Measurements from ENCODE around the gene TLR10. TPM values are rescaled to one million over a fixed set of nuclear protein-coding genes. Genes with fewer than 3 reads are reported as not detected.

The TLR10 gene
- total RNA-seq, 2 experiments from 2014 or later: 27.4 to 34.5 TPM

GRCh38 chr4:38724475-38724808, 58.3 kb downstream of the TLR10 start:
- TF ChIP-seq EZH2phosphoT487 (IDR thresholded peaks at IDR 0.05; ENCODE audit: borderline replicate concordance, low read depth, low read length) (no peak), CTCF (conservative IDR thresholded peaks at IDR 0.05; ENCODE audit: low read length) (no peak)
- Histone ChIP-seq H3K27ac (ENCODE audit: low read depth, low read length, poor library complexity, severe bottlenecking) (no peak overlapping the region), H3K4me2 (ENCODE audit: low read length) (no peak overlapping the region), H2AFZ (ENCODE audit: low read length) (no peak overlapping the region), H3K4me1 (ENCODE audit: insufficient read depth, low read length, poor library complexity, severe bottlenecking) (no peaks in the 10 kb centered on the region), H3K36me3 (ENCODE audit: insufficient read depth, low read length) (no peaks in the 10 kb centered on the region), H3K9me2 (ENCODE audit: insufficient read depth, low read length) (no peaks in the 10 kb centered on the region), H3K79me2 (ENCODE audit: insufficient read depth, low read depth, low read length) (no peaks in the 10 kb centered on the region), H3K9me3 (ENCODE audit: low read length) (no peaks in the 10 kb centered on the region), H4K20me1 (ENCODE audit: insufficient read depth, low read length) (no peaks in the 10 kb centered on the region), H3K4me3 (ENCODE audit: low read depth, low read length, poor library complexity, severe bottlenecking) (no peak overlapping the region)
- CTCF ChIA-PET (ENCODE audit: unreplicated experiment): no interaction called here
- intact Hi-C loops (cut with micrococcal nuclease; ENCODE audit: unreplicated experiment): no loop called here
- no peak for DNase-seq (ENCODE audit: low spot score)
- BruUV-seq (replicated peaks): no TSS peak
- POLR2A ChIA-PET: no interaction called here

- H3K36me3 ChIP-seq (ENCODE audit: insufficient read depth, low read length): no peaks in the 10 kb centered on the region
- DNase-seq (ENCODE audit: low spot score): no peak
- CTCF ChIA-PET (ENCODE audit: unreplicated experiment): no interaction called here
- TF ChIP-seq EZH2phosphoT487 (IDR thresholded peaks at IDR 0.05; ENCODE audit: borderline replicate concordance, low read depth, low read length) (no peak), CTCF (conservative IDR thresholded peaks at IDR 0.05; ENCODE audit: low read length) (no peak)
- H2AFZ ChIP-seq (ENCODE audit: low read length): no peak overlapping the region
- H4K20me1 ChIP-seq (ENCODE audit: insufficient read depth, low read length): no peaks in the 10 kb centered on the region
- intact Hi-C loops (cut with micrococcal nuclease; ENCODE audit: unreplicated experiment): no loop called here
- no peak overlapping the region for H3K4me2 ChIP-seq (ENCODE audit: low read length)
- no peaks in the 10 kb centered on the region for H3K9me2 ChIP-seq (ENCODE audit: insufficient read depth, low read length)
- BruUV-seq (replicated peaks): no TSS peak
- H3K27ac ChIP-seq (ENCODE audit: low read depth, low read length, poor library complexity, severe bottlenecking): no peak overlapping the region
- no peak overlapping the region for H3K4me3 ChIP-seq (ENCODE audit: low read depth, low read length, poor library complexity, severe bottlenecking)
- no peaks in the 10 kb centered on the region for H3K79me2 ChIP-seq (ENCODE audit: insufficient read depth, low read depth, low read length)
- no peaks in the 10 kb centered on the region for H3K4me1 ChIP-seq (ENCODE audit: insufficient read depth, low read length, poor library complexity, severe bottlenecking)
- H3K9me3 ChIP-seq (ENCODE audit: low read length): no peaks in the 10 kb centered on the region
- POLR2A ChIA-PET: no interaction called here
These were observed 58.9 kb downstream of the TLR10 start for GRCh38 chr4:38723726-38724474.

GRCh38 chr4:38723114-38723513, 59.7 kb downstream of the TLR10 start:
- no peak overlapping the region for H3K4me3 ChIP-seq (ENCODE audit: low read depth, low read length, poor library complexity, severe bottlenecking)
- H3K79me2 ChIP-seq (ENCODE audit: insufficient read depth, low read depth, low read length): no peaks in the 10 kb centered on the region
- no peaks in the 10 kb centered on the region for H4K20me1 ChIP-seq (ENCODE audit: insufficient read depth, low read length)
- H3K9me2 ChIP-seq (ENCODE audit: insufficient read depth, low read length): no peaks in the 10 kb centered on the region
- no peak overlapping the region for H2AFZ ChIP-seq (ENCODE audit: low read length)
- no peak for TF ChIP-seq EZH2phosphoT487 (IDR thresholded peaks at IDR 0.05; ENCODE audit: borderline replicate concordance, low read depth, low read length)
- TF ChIP-seq CTCF (conservative IDR thresholded peaks at IDR 0.05; ENCODE audit: low read length): no peak
- CTCF ChIA-PET (ENCODE audit: unreplicated experiment): no interaction called here
- no peaks in the 10 kb centered on the region for H3K4me1 ChIP-seq (ENCODE audit: insufficient read depth, low read length, poor library complexity, severe bottlenecking)
- POLR2A ChIA-PET: no interaction called here
- no peaks in the 10 kb centered on the region for H3K36me3 ChIP-seq (ENCODE audit: insufficient read depth, low read length)
- no peak overlapping the region for H3K4me2 ChIP-seq (ENCODE audit: low read length)
- BruUV-seq (replicated peaks): no TSS peak
- no peak for DNase-seq (ENCODE audit: low spot score)
- H3K27ac ChIP-seq (ENCODE audit: low read depth, low read length, poor library complexity, severe bottlenecking): no peak overlapping the region
- no peaks in the 10 kb centered on the region for H3K9me3 ChIP-seq (ENCODE audit: low read length)
- intact Hi-C loops (cut with micrococcal nuclease; ENCODE audit: unreplicated experiment): no loop called here

Measured in OCI-LY7 (cell line).